8988T (cell line): ENCODE results near the gene PLPP7.
"Not testable (repeated sequence)": the region's sequence is repeated elsewhere in the genome, so short reads cannot be mapped to it uniquely, and the experiment has no call there.

Experiments used
- DNase-seq: peaks from one replicate; pipeline ENCODE4 v3.0.0; 2011

The PLPP7 gene

GRCh38 chr9:131289301-131290035, at the start of gene PLPP7:
PLPP7 (plus strand) TSS chr9:131289723; CDS start chr9:131289998, 275 bp downstream.
- DNase-seq: peak; percentile 91

GRCh38 chr9:131240047-131240921, 49.2 kb upstream of the PLPP7 start:
- DNase-seq: no peak

- not testable (repeated sequence) for DNase-seq
Measured at GRCh38 chr9:131244331-131244730, 45.2 kb upstream of the PLPP7 start.

GRCh38 chr9:131246618-131247017, 42.9 kb upstream of the PLPP7 start:
- DNase-seq: no peak

GRCh38 chr9:131252120-131252519, 37.4 kb upstream of the PLPP7 start:
- DNase-seq: no peak

- no peak for DNase-seq
Measured at GRCh38 chr9:131253891-131254491, 35.5 kb upstream of the PLPP7 start.

- no peak for DNase-seq
Measured at GRCh38 chr9:131254626-131255025, 34.9 kb upstream of the PLPP7 start.

- no peak for DNase-seq
Measured at GRCh38 chr9:131255676-131256197, 33.8 kb upstream of the PLPP7 start.

GRCh38 chr9:131257266-131258025, 32.1 kb upstream of the PLPP7 start:
- no peak for DNase-seq

GRCh38 chr9:131258186-131258585, 31.3 kb upstream of the PLPP7 start:
- DNase-seq: no peak

GRCh38 chr9:131258698-131259431, 30.7 kb upstream of the PLPP7 start:
- DNase-seq: no peak

- DNase-seq: no peak
Measured at GRCh38 chr9:131259432-131259898, 30.1 kb upstream of the PLPP7 start.

- no peak for DNase-seq
Measured at GRCh38 chr9:131259916-131260597, 29.5 kb upstream of the PLPP7 start.

- no peak for DNase-seq
Measured at GRCh38 chr9:131260751-131261452, 28.6 kb upstream of the PLPP7 start.

- DNase-seq: no peak
Measured at GRCh38 chr9:131262327-131263032, 27.0 kb upstream of the PLPP7 start.

- DNase-seq: not testable (repeated sequence)
Measured at GRCh38 chr9:131263033-131263343, 26.5 kb upstream of the PLPP7 start.

- DNase-seq: no peak
Measured at GRCh38 chr9:131263701-131264100, 25.8 kb upstream of the PLPP7 start.

- peak; percentile 37 for DNase-seq
Measured at GRCh38 chr9:131264231-131264630, 25.3 kb upstream of the PLPP7 start.

GRCh38 chr9:131266266-131267229, 23.0 kb upstream of the PLPP7 start:
- peak; percentile 14 for DNase-seq
